ENCODE data around the gene RNPEPL1.
A peak's percentile ranks its signal among the peaks of the same experiment; 100 is the strongest.

RNPEPL1 gene

DNA sequence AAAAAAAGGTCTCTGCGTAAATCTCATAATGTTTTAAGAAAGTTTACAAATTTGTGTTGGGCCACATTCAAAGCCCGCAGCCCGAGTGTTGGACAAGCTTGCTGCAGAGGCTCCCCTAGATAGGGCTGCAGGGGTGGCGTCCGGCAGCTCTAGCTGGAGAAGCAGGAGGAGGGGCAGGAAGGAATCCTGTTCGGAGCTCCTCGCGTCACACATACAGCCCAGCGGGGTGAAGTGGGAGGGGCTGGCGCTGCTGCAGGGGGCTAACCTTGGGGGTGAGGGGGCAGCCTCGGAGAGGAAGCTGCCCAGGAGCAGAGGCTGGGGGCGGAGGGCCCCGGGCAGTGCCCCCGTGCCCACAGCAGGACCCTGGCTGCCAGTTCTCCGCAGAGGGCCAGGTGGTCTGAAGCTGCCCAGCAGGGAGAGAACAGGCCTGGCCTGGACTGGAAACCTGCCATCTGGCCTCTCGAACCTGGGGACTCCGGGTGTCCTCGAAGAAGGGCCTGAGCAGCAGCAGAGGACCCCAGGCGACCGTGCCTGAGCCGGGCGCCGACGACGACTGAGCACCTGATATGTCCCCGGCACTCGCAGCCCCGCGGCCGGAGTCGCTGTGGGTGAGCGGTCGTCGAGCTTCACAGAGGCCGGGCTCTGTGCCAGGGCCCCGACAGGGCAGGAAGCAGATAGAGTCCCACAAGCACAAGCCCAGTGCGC lies 54.4 kb downstream of the RNPEPL1 start:
- peak; percentile 25 for DNase-seq (ENCODE audit: low spot score)
- no peak for FAIRE-seq

DNA sequence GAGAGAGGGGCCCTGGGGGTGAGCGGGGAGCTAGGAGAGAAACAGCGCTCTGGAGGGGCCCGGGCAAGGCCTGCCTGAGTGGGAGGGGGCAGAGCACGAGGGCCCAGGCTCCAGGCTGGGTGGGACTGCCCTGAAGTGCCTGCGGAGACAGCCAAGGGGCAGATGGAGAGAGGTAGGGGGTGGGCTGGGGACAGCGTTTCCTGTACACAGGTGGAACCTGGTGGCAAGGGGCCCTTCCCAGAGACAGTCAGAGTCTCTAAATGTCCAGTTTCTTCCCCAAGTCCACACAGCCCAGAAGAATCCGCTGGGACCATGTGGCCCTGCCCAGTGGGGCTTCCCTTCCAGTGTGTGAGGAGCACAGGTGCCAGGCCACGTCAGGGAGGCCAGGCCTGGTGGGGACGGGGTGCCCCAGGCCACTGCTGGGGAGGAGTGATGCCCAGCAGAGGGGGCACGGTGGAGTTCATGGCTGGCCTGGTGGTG lies 55.3 kb downstream of the RNPEPL1 start:
- FAIRE-seq (no peak), DNase-seq (ENCODE audit: low spot score) (no peak)

DNA sequence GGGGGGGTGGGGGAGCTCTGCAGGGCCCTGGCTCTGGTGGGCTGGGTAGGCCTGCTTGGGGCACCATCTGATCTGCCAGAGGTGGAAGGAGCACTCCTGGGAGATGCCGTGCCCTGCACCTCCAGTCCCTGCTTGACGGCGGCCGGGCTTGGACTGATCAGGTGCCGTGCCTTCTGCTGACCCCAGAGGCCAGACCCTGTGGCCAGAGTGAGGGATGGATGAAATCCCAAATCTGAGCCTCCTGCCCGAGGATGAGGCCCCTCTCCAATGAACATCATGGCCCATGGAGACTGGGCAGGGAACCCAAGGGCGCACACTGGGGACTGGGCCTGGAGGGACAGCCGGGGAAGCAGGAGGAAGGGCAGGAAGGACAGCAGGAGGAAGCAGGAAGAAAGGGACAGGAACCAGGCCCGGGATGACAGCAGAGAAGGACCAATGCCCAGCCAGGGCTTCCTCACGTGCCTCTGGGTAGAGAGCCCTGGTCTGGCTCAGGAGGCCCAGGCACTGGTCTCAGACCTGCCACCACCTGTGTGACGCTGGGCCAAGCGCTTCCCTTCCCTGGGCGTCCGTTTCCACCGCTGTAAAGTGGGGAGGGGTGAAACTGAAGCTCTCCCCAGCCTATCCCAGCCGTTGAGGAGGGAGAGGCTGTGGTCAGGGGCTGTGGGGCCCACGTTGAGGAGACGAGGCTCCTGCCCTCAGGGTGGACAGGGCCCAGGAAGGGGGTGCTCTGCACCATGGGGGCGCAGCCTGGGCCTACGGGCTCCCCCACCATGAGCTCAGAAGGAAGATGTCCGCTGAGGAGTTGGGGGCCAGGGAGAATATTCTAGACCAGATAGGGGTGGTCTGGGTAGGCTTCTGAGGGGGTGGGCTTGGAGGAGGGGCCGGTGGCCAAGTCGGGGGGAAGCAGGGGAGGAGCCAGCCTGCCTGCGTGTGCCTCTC lies 56.0 kb downstream of the RNPEPL1 start:
- DNase-seq (ENCODE audit: low spot score) (no peak), FAIRE-seq (no peak)

DNA sequence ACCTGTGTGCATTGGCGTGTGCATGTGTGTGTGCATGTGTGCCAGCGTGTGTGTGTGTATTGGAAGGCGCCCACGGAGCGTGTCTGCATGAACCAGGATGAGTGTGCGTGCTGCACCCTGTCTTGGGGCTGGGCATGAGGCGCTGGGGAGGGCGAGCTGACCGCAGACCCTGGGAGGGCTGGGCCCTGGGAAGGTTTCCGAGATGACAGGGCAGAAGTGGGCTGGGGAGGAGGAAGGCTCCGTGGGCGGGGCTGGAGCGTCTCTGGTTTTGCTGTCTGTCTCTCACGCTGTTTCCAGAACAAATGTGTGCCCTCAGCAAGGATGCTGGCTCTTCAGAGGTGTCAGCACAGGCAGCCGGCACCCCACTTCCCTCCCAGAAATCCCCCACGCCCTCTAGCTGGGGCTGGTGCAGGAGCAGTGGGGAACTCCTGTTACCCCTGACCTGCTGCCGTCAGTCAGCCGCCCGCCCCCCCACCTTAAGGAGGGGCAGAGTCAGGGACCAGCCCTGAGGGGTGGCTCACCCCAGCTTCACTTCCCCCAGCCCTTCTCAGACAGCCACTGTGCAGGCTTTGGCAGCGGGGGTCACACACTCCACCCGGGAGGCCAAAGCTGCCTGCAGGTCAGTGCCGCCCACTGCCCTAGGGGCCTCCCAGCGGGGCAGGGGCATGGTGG lies 56.8 kb downstream of the RNPEPL1 start, which contains the start of gene GPR35:
Gene GPR35, plus strand, starts transcription at position 531 of the 672 bp plus-strand sequence. CDS start 4,473 bp downstream, outside the sequence.
- peak; percentile 63 for DNase-seq (ENCODE audit: low spot score)
- no peak for FAIRE-seq

DNA sequence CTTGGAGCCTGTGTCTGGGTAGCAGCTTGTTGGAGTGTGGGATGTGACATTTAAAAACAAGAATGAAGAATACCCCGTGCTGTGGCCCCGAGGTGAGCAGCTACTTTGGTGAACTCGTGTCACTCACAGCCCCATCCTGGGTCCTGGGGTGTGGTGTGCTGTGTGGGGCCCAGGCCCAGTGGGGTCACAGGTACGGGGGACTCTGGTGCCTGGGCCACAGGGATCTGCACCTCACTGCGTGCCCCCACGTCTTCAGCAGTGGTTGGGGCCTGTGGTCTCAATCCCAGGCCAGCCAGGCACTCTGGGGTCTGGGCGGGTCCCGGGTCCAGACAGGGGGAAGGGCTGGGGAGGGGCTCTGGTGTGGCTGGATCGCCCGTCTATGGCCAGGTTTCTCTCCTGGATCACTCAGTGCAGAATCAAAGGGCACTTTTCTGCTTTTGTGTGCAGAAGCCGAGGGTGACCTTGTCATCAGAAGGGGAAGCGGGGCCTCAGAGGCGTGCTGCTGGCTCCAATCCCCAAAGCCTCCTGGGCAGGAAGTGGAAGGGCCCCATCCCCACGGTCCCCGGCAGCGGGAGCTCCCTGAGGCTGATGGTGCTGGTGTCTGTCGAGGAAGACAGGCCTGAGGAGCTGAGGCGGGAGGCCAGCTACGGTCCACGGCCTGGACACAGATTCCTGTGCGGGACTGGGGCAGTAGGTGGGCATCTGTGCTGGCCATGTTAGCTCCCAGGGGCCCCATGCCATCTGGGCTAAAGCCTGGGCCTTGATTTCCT lies 58.4 kb downstream of the RNPEPL1 start:
- no peak for FAIRE-seq
- no peak for DNase-seq (ENCODE audit: low spot score)

DNA sequence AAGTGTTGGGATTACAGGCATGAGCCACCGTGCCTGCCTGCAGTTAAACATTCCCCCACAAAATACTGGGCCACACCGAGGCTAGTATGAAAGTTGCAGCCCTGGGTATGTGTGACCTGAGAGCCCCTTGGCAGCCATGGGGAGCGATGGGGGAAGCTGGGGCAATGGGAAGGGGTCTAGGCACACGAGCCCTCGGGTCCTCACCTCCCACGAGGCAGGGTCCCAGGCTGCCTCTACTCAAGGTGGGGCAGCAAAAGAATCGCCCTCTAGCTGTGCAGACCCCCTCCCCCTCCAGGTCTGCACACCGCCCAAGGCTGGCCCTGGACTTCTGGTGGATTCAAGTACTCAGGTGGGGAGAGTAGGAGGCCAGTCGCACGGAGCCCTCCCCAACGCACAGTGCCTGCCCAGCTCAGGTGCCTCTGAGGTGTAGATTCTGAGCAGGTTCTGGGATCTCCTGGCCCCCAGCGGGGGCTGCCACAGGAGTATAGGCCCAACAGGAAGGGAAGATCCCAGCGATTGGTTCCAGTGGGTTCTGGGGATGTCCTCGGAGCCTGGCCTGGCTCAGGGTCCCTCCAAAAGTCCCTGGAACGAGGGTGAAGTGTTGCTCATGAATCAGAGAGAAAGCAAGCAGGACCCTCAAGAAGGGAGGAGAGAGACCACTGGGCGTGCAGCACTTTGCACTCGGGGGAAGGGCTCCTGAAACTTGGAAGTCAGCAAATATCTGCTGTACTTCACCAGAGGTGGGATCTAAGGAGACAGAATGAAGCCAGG lies 59.6 kb downstream of the RNPEPL1 start:
- DNase-seq (ENCODE audit: low spot score) (no peak), FAIRE-seq (no peak)

DNA sequence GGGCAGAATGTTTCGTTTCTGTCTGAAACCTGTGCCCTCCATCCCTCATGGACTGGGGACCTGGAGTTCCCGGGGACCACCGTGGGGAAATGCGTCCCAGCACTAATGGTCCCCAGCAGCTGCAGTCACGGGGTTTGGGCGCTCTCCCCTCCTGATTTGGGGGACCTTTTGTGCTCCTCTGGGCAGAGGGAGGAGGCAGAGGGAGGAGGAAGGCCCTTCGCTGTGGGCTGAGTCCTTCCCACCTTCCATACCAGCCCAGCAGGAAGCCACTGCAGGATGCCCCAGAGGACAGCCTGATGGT lies 60.2 kb downstream of the RNPEPL1 start:
- DNase-seq (ENCODE audit: low spot score), result no peak
- FAIRE-seq, result no peak

DNA sequence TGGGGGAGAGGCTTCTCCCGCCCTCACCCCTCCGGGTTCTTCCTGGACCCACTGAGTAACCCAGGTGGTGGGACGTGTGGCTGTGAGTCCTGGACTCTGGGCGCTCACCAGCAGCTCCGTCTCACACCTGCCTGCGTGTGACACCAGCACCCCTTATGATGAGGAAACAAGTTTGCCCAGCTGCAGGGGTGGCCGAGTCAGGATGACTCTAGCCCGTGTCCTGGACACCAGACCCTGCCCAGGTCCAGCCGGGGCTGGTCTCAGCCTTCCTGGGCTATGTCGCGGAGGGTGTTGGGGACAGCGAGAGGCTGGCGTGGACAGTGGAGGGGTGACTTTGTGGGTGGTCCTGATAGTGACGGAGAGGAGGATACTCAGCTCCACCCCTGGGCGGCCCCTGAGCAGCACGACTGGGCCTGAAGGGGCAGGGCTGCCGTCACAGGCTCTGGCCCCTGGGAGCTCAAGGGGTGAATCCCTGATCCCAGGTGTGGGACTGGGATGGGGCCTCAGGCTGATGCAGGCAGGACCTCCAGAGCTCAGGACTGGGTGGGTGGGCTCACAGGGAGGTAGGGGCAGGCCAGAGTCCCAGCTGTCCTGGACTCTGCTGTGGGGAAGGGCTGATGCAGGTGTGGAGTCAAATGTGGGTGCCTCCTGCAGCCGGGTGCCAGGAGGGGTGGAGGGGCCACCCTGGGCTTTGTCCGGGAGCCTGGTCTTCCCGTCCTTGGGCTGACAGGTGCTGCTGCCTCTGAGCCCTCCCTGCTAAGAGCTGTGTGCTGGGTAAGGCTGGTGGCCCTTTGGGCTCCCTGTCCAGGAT lies 60.7 kb downstream of the RNPEPL1 start:
- FAIRE-seq (no peak), DNase-seq (ENCODE audit: low spot score) (no peak)

DNA sequence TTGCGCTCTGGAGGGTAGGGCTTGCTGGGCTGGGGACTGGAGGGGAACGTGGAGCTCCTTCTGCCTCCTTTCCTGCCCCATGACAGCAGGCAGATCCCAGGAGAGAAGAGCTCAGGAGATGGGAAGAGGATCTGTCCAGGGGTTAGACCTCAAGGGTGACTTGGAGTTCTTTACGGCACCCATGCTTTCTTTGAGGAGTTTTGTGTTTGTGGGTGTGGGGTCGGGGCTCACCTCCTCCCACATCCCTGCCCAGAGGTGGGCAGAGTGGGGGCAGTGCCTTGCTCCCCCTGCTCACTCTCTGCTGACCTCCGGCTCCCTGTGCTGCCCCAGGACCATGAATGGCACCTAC lies 61.3 kb downstream of the RNPEPL1 start:
- DNase-seq (ENCODE audit: low spot score), result no peak
- FAIRE-seq, result no peak

DNA sequence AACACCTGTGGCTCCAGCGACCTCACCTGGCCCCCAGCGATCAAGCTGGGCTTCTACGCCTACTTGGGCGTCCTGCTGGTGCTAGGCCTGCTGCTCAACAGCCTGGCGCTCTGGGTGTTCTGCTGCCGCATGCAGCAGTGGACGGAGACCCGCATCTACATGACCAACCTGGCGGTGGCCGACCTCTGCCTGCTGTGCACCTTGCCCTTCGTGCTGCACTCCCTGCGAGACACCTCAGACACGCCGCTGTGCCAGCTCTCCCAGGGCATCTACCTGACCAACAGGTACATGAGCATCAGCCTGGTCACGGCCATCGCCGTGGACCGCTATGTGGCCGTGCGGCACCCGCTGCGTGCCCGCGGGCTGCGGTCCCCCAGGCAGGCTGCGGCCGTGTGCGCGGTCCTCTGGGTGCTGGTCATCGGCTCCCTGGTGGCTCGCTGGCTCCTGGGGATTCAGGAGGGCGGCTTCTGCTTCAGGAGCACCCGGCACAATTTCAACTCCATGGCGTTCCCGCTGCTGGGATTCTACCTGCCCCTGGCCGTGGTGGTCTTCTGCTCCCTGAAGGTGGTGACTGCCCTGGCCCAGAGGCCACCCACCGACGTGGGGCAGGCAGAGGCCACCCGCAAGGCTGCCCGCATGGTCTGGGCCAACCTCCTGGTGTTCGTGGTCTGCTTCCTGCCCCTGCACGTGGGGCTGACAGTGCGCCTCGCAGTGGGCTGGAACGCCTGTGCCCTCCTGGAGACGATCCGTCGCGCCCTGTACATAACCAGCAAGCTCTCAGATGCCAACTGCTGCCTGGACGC lies 61.9 kb downstream of the RNPEPL1 start:
- FAIRE-seq, result peak; percentile 27

More for the DNA sequence above, 61.9 kb downstream of the RNPEPL1 start:
- DNase-seq (ENCODE audit: low spot score), result no peak

Data from urothelium cell line (cell line).